T-cell (primary cell): ENCODE results near the gene TPST1. TPM values are rescaled to one million over a fixed set of nuclear protein-coding genes. Genes with fewer than 3 reads are reported as not detected.
"Not testable (repeated sequence)": the region's sequence is repeated elsewhere in the genome, so short reads cannot be mapped to it uniquely, and the experiment has no call there.

Experiments used
- ATAC-seq, 4 experiments: fragments of 200-7000 bp in 3 of 4; fragments of 150-1000 bp in 1 of 4; cut with Tn5 transposase; replicated peaks in 1 of 4; 1 replicate in 3 of 4; 2 replicates in 1 of 4; pipeline ENCODE4 v1.10.0; 2021; ENCODE audit warnings: moderate library complexity in 3 of 4, mild to moderate bottlenecking in 2 of 4, moderate number of reproducible peaks in 1 of 4
- CTCF ChIA-PET, 2 donors: fragments of 300-600 bp; sonication (Branson Sonifier 250); formaldehyde crosslinking; loops; one replicate each; lab custom pipeline; 2022; ENCODE audit warnings: antibody characterized with exemption in 2 of 2; lab: Charles Lee
- POLR2A ChIA-PET, 2 donors: fragments of 300-600 bp; sonication (Branson Sonifier 250); formaldehyde crosslinking; loops; one replicate each; lab custom pipeline; 2022; ENCODE audit warnings: antibody characterized with exemption in 2 of 2; lab: Charles Lee
- DNase-seq, 35 experiments: peaks; one replicate each; pipeline versions ENCODE4 v3.0.0 to v3.0.0-alpha.2; 2013 to 2023
- H3K27ac ChIP-seq: one replicate; pipeline ENCODE4 v1.5.1; 2013; ENCODE audit warnings: low read length
- H3K27me3 ChIP-seq, 2 experiments: replicated peaks in 1 of 2; 1 replicate in 1 of 2; 2 replicates in 1 of 2; pipeline versions ENCODE4 v1.6.1 to v1.7.0; 2013; ENCODE audit warnings: low read length in 1 of 2, mixed read lengths in 1 of 2; ENCODE audit not compliant: control insufficient read depth in 2 of 2, insufficient read depth in 2 of 2; ENCODE audit errors: extremely low read depth in 1 of 2
- H3K36me3 ChIP-seq, 2 donors: 1 replicate in 1 of 2; 2 replicates in 1 of 2; pipeline versions ENCODE4 v1.6.1 to v1.7.0; 2013; ENCODE audit warnings: low read length in 1 of 2; ENCODE audit not compliant: control insufficient read depth in 2 of 2, insufficient read depth in 1 of 2; ENCODE audit errors: extremely low read depth in 1 of 2
- H3K4me1 ChIP-seq, 2 experiments: 1 replicate in 1 of 2; 2 replicates in 1 of 2; pipeline versions ENCODE4 v1.6.1 to v1.7.0; 2013; ENCODE audit warnings: low read length in 2 of 2, mixed read lengths in 1 of 2; ENCODE audit not compliant: insufficient read depth in 2 of 2, control insufficient read depth in 1 of 2; ENCODE audit errors: extremely low read depth in 1 of 2
- H3K4me3 ChIP-seq, 2 donors: 1 replicate in 1 of 2; 2 replicates in 1 of 2; pipeline versions ENCODE4 v1.5.1 to v1.7.0; 2013; ENCODE audit warnings: mild to moderate bottlenecking in 2 of 2, low read length in 1 of 2, moderate library complexity in 1 of 2; ENCODE audit not compliant: control insufficient read depth in 1 of 2; ENCODE audit errors: extremely low read depth in 1 of 2
- H3K9me3 ChIP-seq: 2 replicates; pipeline ENCODE4 v1.7.0; 2013
- H3K27ac Mint-ChIP-seq, 2 donors: one replicate each; pipeline ENCODE4 v1.8.0; 2020 to 2021; ENCODE audit warnings: mild to moderate bottlenecking in 2 of 2, mixed read lengths in 2 of 2
- H3K27me3 Mint-ChIP-seq, 2 donors: one replicate each; pipeline ENCODE4 v1.8.0; 2021 to 2022; ENCODE audit warnings: mixed read lengths in 2 of 2
- H3K36me3 Mint-ChIP-seq: one replicate; pipeline ENCODE4 v1.8.0; 2021; ENCODE audit warnings: mixed read lengths
- H3K4me1 Mint-ChIP-seq, 3 donors: one replicate each; pipeline ENCODE4 v1.8.0; 2020 to 2022; ENCODE audit warnings: mixed read lengths in 3 of 3, mild to moderate bottlenecking in 1 of 3
- H3K4me3 Mint-ChIP-seq, 3 donors: one replicate each; pipeline ENCODE4 v1.8.0; 2020 to 2022; ENCODE audit warnings: mild to moderate bottlenecking in 3 of 3, mixed read lengths in 3 of 3, moderate library complexity in 3 of 3
- H3K9me3 Mint-ChIP-seq, 3 donors: one replicate each; pipeline ENCODE4 v1.8.0; 2020 to 2022; ENCODE audit warnings: mixed read lengths in 3 of 3
- WGBS: methylation state at CpG from one replicate; pipeline ENCODE4 v1.1.5; 2013; ENCODE audit warnings: missing lambda C conversion rate; ENCODE audit not compliant: insufficient coverage; 5-methylcytosine and 5-hydroxymethylcytosine counted together
- total RNA-seq, 35 experiments: library from RNA in 6 of 35; stranded (reverse) in 6 of 35; fragments of 120-200 nt in 1 of 35; gene quantifications; one replicate each; pipeline versions ENCODE4 v1.2.1 to v1.2.4 and lab custom pipeline; 2013 to 2026

TPST1 gene
- total RNA-seq, 5 donors from 2014 or later (not counting 1 experiment from before 2014, with no cell fraction given), result 2.1 to 6.3 (median 2.6) TPM

- Histone ChIP-seq H3K36me3 (no peaks in the 10 kb centered on the region), H3K27ac (no peak overlapping the region), H3K9me3 (no peaks in the 10 kb centered on the region), H3K27me3 (no peaks in the 10 kb centered on the region), H3K4me1 (no peaks in the 10 kb centered on the region), H3K4me3 (no peak overlapping the region)
- DNase-seq, result no peak
- no peak for ATAC-seq
- H3K36me3 Mint-ChIP-seq, result peaks cover 52% of the 10 kb centered on the region
- peaks cover 6 to 10% (median 8%) of the 10 kb centered on the region in 3 donors for H3K9me3 Mint-ChIP-seq
- H3K4me3 Mint-ChIP-seq, result no peak overlapping the region
- no peak overlapping the region for H3K27ac Mint-ChIP-seq
- ChIA-PET CTCF (no interaction called here), POLR2A (no interaction called here)
- no peaks in the 10 kb centered on the region for H3K4me1 Mint-ChIP-seq
- H3K27me3 Mint-ChIP-seq, result no peaks in the 10 kb centered on the region
Measured at GRCh38 chr7:66399566-66399965, 194.4 kb downstream of the TPST1 start.

DNA sequence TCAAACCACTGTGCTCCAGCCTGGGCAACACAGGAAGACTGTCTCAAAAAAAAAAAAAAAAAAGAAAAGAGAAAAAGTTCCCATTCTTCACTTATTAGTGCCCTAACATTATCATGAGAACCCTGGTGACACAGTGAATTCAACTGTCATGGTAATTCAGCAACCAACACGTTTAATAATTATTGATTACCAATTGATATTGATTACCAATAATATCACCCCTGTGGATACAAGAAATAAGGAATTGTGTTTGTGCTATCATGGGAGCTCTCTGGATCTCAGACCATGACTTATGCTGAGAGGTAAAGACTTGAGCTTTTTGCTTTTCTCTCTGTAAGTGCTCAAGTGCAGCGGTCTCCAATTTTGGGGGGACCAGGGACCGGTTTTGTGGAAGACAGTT is 195.3 kb downstream of the TPST1 start:
- Mint-ChIP-seq H3K4me1 (no peaks in the 10 kb centered on the region), H3K27me3 (no peaks in the 10 kb centered on the region), H3K27ac (no peak overlapping the region), H3K9me3 (peaks cover 6 to 10% (median 8%) of the 10 kb centered on the region in 3 donors), H3K36me3 (peaks cover 48% of the 10 kb centered on the region), H3K4me3 (no peak overlapping the region)
- ChIA-PET CTCF (no interaction called here), POLR2A (no interaction called here)
- H3K9me3 ChIP-seq, result no peaks in the 10 kb centered on the region
- H3K4me1 ChIP-seq, result no peaks in the 10 kb centered on the region
- no CpG with 5 or more reads among the region's 3 CpGs for WGBS
- no peaks in the 10 kb centered on the region for H3K36me3 ChIP-seq
- ATAC-seq, result no peak
- H3K27ac ChIP-seq, result no peak overlapping the region
- H3K27me3 ChIP-seq, result no peaks in the 10 kb centered on the region
- H3K4me3 ChIP-seq, result no peak overlapping the region
- no peak for DNase-seq

- H3K27me3 Mint-ChIP-seq, H3K4me1 ChIP-seq, H3K27me3 ChIP-seq, H3K27ac ChIP-seq, H3K9me3 ChIP-seq, H3K27ac Mint-ChIP-seq, POLR2A ChIA-PET, H3K4me3 ChIP-seq, DNase-seq, ATAC-seq, H3K4me3 Mint-ChIP-seq, H3K36me3 ChIP-seq, H3K4me1 Mint-ChIP-seq, CTCF ChIA-PET: not testable (repeated sequence)
- Mint-ChIP-seq H3K36me3 (peaks cover 47% of the 10 kb centered on the region), H3K9me3 (peaks cover 6 to 10% (median 8%) of the 10 kb centered on the region in 3 donors)
- no CpG with 5 or more reads among the region's 4 CpGs for WGBS
Measured at GRCh38 chr7:66401126-66401525, 196.0 kb downstream of the TPST1 start.

GRCh38 chr7:66401932-66402331 is 196.8 kb downstream of the TPST1 start:
- H3K27me3 ChIP-seq, CTCF ChIA-PET, H3K27me3 Mint-ChIP-seq, H3K9me3 ChIP-seq, ATAC-seq, H3K4me3 ChIP-seq, H3K4me1 ChIP-seq, H3K36me3 ChIP-seq, POLR2A ChIA-PET, H3K27ac Mint-ChIP-seq, DNase-seq, H3K27ac ChIP-seq, H3K4me3 Mint-ChIP-seq, H3K4me1 Mint-ChIP-seq: not testable (repeated sequence)
- WGBS, result 100% methylated on average over 2 of the region's 3 CpGs
- peaks cover 44% of the 10 kb centered on the region for H3K36me3 Mint-ChIP-seq
- H3K9me3 Mint-ChIP-seq, result peaks cover 6 to 10% (median 8%) of the 10 kb centered on the region in 3 donors

DNA sequence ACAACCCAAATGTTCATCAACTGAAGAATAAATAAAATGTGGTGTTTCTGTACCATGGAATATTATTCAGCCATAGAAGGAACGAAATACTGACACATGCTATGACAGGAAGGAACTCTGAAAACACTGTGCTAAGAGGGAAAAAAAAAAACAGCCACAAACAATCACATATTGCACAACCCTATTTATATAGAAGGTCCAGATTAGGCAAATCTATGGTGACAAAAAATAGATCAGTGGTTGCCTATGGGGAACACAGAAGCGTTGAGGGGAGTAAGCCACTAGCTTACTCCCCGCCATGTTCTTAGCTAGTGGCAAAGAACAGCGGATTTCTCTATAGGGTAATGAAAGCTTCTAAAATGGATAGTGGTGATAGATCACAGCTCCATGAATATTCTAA is 198.4 kb downstream of the TPST1 start:
- H3K9me3 Mint-ChIP-seq, result peaks cover 6 to 10% (median 8%) of the 10 kb centered on the region in 3 donors
- H3K4me1 ChIP-seq, result no peaks in the 10 kb centered on the region
- H3K36me3 Mint-ChIP-seq, result peaks cover 44% of the 10 kb centered on the region
- H3K27ac Mint-ChIP-seq, result no peak overlapping the region
- no peak overlapping the region for H3K4me3 Mint-ChIP-seq
- H3K4me3 ChIP-seq, result no peak overlapping the region
- ChIA-PET CTCF (interaction anchor here in 1 of 2 donors (0.6 kb wide), 1 partner anchor 196 kb away, joined by 3 read pairs; no protein-coding TSS in a partner anchor), POLR2A (no interaction called here)
- ATAC-seq, result no peak
- H3K9me3 ChIP-seq, result no peaks in the 10 kb centered on the region
- H3K4me1 Mint-ChIP-seq, result no peaks in the 10 kb centered on the region
- H3K27ac ChIP-seq, result no peak overlapping the region
- DNase-seq, result no peak
- no peaks in the 10 kb centered on the region for H3K27me3 Mint-ChIP-seq
- no CpG with 5 or more reads among the region's 4 CpGs for WGBS
- H3K27me3 ChIP-seq, result no peaks in the 10 kb centered on the region
- H3K36me3 ChIP-seq, result no peaks in the 10 kb centered on the region

- Mint-ChIP-seq H3K4me3 (no peak overlapping the region), H3K27ac (no peak overlapping the region), H3K9me3 (no peaks in the 10 kb centered on the region), H3K36me3 (peaks cover 9% of the 10 kb centered on the region), H3K27me3 (no peaks in the 10 kb centered on the region), H3K4me1 (peaks cover 8 to 13% (median 11%) of the 10 kb centered on the region in 3 donors)
- ChIA-PET CTCF (no interaction called here), POLR2A (no interaction called here)
- Histone ChIP-seq H3K4me1 (peaks cover 4 to 16% of the 10 kb centered on the region in 2 experiments), H3K9me3 (no peaks in the 10 kb centered on the region), H3K36me3 (peaks cover 0 to 2% of the 10 kb centered on the region in 2 donors), H3K4me3 (no peak overlapping the region), H3K27ac (no peak overlapping the region), H3K27me3 (no peaks in the 10 kb centered on the region)
- ATAC-seq (no peak), DNase-seq (no peak)
- 81% methylated on average over 3 of the region's 4 CpGs for WGBS
Measured at GRCh38 chr7:66409493-66409892, 204.4 kb downstream of the TPST1 start.
